ENCODE measurements around the gene INPP1. TPM values are rescaled to one million over a fixed set of nuclear protein-coding genes. Genes with fewer than 3 reads are reported as not detected.
"Not testable (repeated sequence)": the region's sequence is repeated elsewhere in the genome, so short reads cannot be mapped to it uniquely, and the experiment has no call there.

Gene INPP1
- total RNA-seq = 10 to 100 TPM; 13.7 to 18.9 TPM

GRCh38 chr2:190343536-190344275, at the start of gene INPP1:
TSS of gene INPP1 (plus strand) at chr2:190343589. CDS start at chr2:190360103, 16,514 bp downstream.
- H3K4me1 Mint-ChIP-seq = peaks cover 18% of the 10 kb centered on the region
- peaks cover 2% of the 10 kb centered on the region for H3K9me3 Mint-ChIP-seq (ENCODE audit: low read depth)
- DNase-seq (peak; percentile 61), ATAC-seq (peak; percentile 77)
- peaks cover 5% of the 10 kb centered on the region for H3K27me3 Mint-ChIP-seq
- H3K4me3 Mint-ChIP-seq = peak within 1 kb of the TSS; percentile 82
- CTCF ChIA-PET = interaction anchor here (0.8 to 3.0 kb wide), 12 partner anchors 10 to 173 kb away, joined by 3 to 13 read pairs (median 4); partner anchors contain the start of gene HIBCH
- peak within 1 kb of the TSS; percentile 67 for H3K27ac Mint-ChIP-seq
- peaks cover 3% of the 10 kb centered on the region for H3K36me3 Mint-ChIP-seq

- CTCF ChIA-PET = interaction anchor here (1.1 kb wide), 1 partner anchor 13 kb away, joined by 3 read pairs; no protein-coding TSS in a partner anchor
- not testable (repeated sequence) for ATAC-seq; H3K27me3 Mint-ChIP-seq; H3K9me3 Mint-ChIP-seq (ENCODE audit: low read depth); H3K4me1 Mint-ChIP-seq; H3K4me3 Mint-ChIP-seq; H3K27ac Mint-ChIP-seq; DNase-seq
- peaks cover 53% of the 10 kb centered on the region for H3K36me3 Mint-ChIP-seq
Measured at GRCh38 chr2:190297880-190298279, 45.5 kb upstream of the INPP1 start.

GRCh38 chr2:190301032-190301431, 42.4 kb upstream of the INPP1 start:
- H3K27ac Mint-ChIP-seq = no peak overlapping the region

GRCh38 chr2:190302052-190302451, 41.3 kb upstream of the INPP1 start:
- H3K36me3 Mint-ChIP-seq = peaks cover 63% of the 10 kb centered on the region
- CTCF ChIA-PET = no interaction called here
- H3K4me1 Mint-ChIP-seq = peaks cover 16% of the 10 kb centered on the region
- no peaks in the 10 kb centered on the region for H3K27me3 Mint-ChIP-seq
- ATAC-seq = no peak
- no peak overlapping the region for H3K4me3 Mint-ChIP-seq
- peaks cover 7% of the 10 kb centered on the region for H3K9me3 Mint-ChIP-seq (ENCODE audit: low read depth)
- no peak overlapping the region for H3K27ac Mint-ChIP-seq
- DNase-seq = no peak

More at GRCh38 chr2:190301032-190301431, 42.4 kb upstream of the INPP1 start:
- no peak for ATAC-seq
- H3K27me3 Mint-ChIP-seq = no peaks in the 10 kb centered on the region
- peaks cover 16% of the 10 kb centered on the region for H3K4me1 Mint-ChIP-seq
- peaks cover 7% of the 10 kb centered on the region for H3K9me3 Mint-ChIP-seq (ENCODE audit: low read depth)
- CTCF ChIA-PET = no interaction called here
- DNase-seq = no peak
- no peak overlapping the region for H3K4me3 Mint-ChIP-seq
- H3K36me3 Mint-ChIP-seq = peaks cover 62% of the 10 kb centered on the region

GRCh38 chr2:190303647-190304046, 39.7 kb upstream of the INPP1 start:
- DNase-seq (no peak), ATAC-seq (no peak)
- Mint-ChIP-seq H3K9me3 (ENCODE audit: low read depth) (peaks cover 7% of the 10 kb centered on the region), H3K27me3 (no peaks in the 10 kb centered on the region), H3K27ac (no peak overlapping the region), H3K4me3 (no peak overlapping the region), H3K36me3 (peaks cover 56% of the 10 kb centered on the region), H3K4me1 (peaks cover 16% of the 10 kb centered on the region)
- CTCF ChIA-PET = interaction anchor here (1.2 kb wide), 1 partner anchor 16 kb away, joined by 5 read pairs; the partner anchor contains the start of gene HIBCH

- DNase-seq (no peak), ATAC-seq (peak; percentile 36)
- H3K4me3 Mint-ChIP-seq = no peak overlapping the region
- H3K9me3 Mint-ChIP-seq (ENCODE audit: low read depth) = peaks cover 7% of the 10 kb centered on the region
- peaks cover 53% of the 10 kb centered on the region for H3K36me3 Mint-ChIP-seq
- H3K27me3 Mint-ChIP-seq = no peaks in the 10 kb centered on the region
- peaks cover 16% of the 10 kb centered on the region for H3K4me1 Mint-ChIP-seq
- CTCF ChIA-PET = no interaction called here
- H3K27ac Mint-ChIP-seq = no peak overlapping the region
Measured at GRCh38 chr2:190304404-190304803, 39.0 kb upstream of the INPP1 start.

- CTCF ChIA-PET = interaction anchor here (1.9 kb wide), 1 partner anchor 12 kb away, joined by 6 read pairs; the partner anchor contains the start of gene HIBCH
- no peak for DNase-seq
Measured at GRCh38 chr2:190308031-190308430, 35.4 kb upstream of the INPP1 start.

GRCh38 chr2:190311893-190312634, 31.3 kb upstream of the INPP1 start:
- CTCF ChIA-PET = no interaction called here
- Mint-ChIP-seq H3K9me3 (ENCODE audit: low read depth) (no peaks in the 10 kb centered on the region), H3K36me3 (peaks cover 17% of the 10 kb centered on the region), H3K27me3 (no peaks in the 10 kb centered on the region), H3K4me1 (peaks cover 18% of the 10 kb centered on the region), H3K4me3 (no peak overlapping the region), H3K27ac (no peak overlapping the region)
- no peak for ATAC-seq
- DNase-seq = no peak

More at GRCh38 chr2:190308031-190308430, 35.4 kb upstream of the INPP1 start:
- Mint-ChIP-seq H3K4me3 (no peak overlapping the region), H3K36me3 (peaks cover 31% of the 10 kb centered on the region), H3K4me1 (peaks cover 16% of the 10 kb centered on the region), H3K27ac (no peak overlapping the region), H3K9me3 (ENCODE audit: low read depth) (no peaks in the 10 kb centered on the region), H3K27me3 (no peaks in the 10 kb centered on the region)
- ATAC-seq = no peak

- H3K27me3 Mint-ChIP-seq; ATAC-seq; CTCF ChIA-PET; DNase-seq; H3K9me3 Mint-ChIP-seq (ENCODE audit: low read depth); H3K27ac Mint-ChIP-seq; H3K4me3 Mint-ChIP-seq: not testable (repeated sequence)
- peaks cover 17% of the 10 kb centered on the region for H3K36me3 Mint-ChIP-seq
- peaks cover 24% of the 10 kb centered on the region for H3K4me1 Mint-ChIP-seq
Measured at GRCh38 chr2:190312635-190313025, 30.8 kb upstream of the INPP1 start.

GRCh38 chr2:190313880-190314279, 29.5 kb upstream of the INPP1 start:
- H3K9me3 Mint-ChIP-seq (ENCODE audit: low read depth) = no peaks in the 10 kb centered on the region
- H3K4me1 Mint-ChIP-seq = peaks cover 33% of the 10 kb centered on the region
- H3K36me3 Mint-ChIP-seq = peaks cover 14% of the 10 kb centered on the region
- H3K4me3 Mint-ChIP-seq = no peak overlapping the region
- H3K27me3 Mint-ChIP-seq = no peaks in the 10 kb centered on the region
- ATAC-seq (no peak), DNase-seq (no peak)
- CTCF ChIA-PET = interaction anchor here (0.9 kb wide), 1 partner anchor 133 kb away, joined by 3 read pairs; a partner anchor contains a TSS
- H3K27ac Mint-ChIP-seq = no peak overlapping the region

- no peak overlapping the region for H3K4me3 Mint-ChIP-seq
- peaks cover 42% of the 10 kb centered on the region for H3K4me1 Mint-ChIP-seq
- no peaks in the 10 kb centered on the region for H3K27me3 Mint-ChIP-seq
- H3K27ac Mint-ChIP-seq = no peak overlapping the region
- peaks cover 10% of the 10 kb centered on the region for H3K36me3 Mint-ChIP-seq
- CTCF ChIA-PET = interaction anchor here (0.7 kb wide), 1 partner anchor 21 kb away, joined by 3 read pairs; no protein-coding TSS in a partner anchor
- ATAC-seq (no peak), DNase-seq (no peak)
- no peaks in the 10 kb centered on the region for H3K9me3 Mint-ChIP-seq (ENCODE audit: low read depth)
Measured at GRCh38 chr2:190315273-190315672, 28.1 kb upstream of the INPP1 start.

- CTCF ChIA-PET = interaction anchor here (0.8 to 1.9 kb wide), 5 partner anchors 9 to 97 kb away, joined by 3 to 6 read pairs (median 5); partner anchors contain the start of gene INPP1
- DNase-seq (no peak), ATAC-seq (no peak)
- Mint-ChIP-seq H3K36me3 (peaks cover 5% of the 10 kb centered on the region), H3K27me3 (no peaks in the 10 kb centered on the region), H3K9me3 (ENCODE audit: low read depth) (no peaks in the 10 kb centered on the region), H3K4me3 (peak overlapping the region; percentile 100), H3K27ac (no peak overlapping the region), H3K4me1 (peaks cover 52% of the 10 kb centered on the region)
Measured at GRCh38 chr2:190318514-190318913, 24.9 kb upstream of the INPP1 start.

- ATAC-seq = peak; percentile 24
Measured at GRCh38 chr2:190318931-190319554, 24.3 kb upstream of the INPP1 start.

More at GRCh38 chr2:190318931-190319554, 24.3 kb upstream of the INPP1 start:
- Mint-ChIP-seq H3K4me3 (peak overlapping the region; percentile 100), H3K9me3 (ENCODE audit: low read depth) (no peaks in the 10 kb centered on the region), H3K27ac (peak overlapping the region; percentile 98), H3K27me3 (no peaks in the 10 kb centered on the region), H3K4me1 (peaks cover 52% of the 10 kb centered on the region), H3K36me3 (peaks cover 5% of the 10 kb centered on the region)
- peak; percentile 54 for DNase-seq
- CTCF ChIA-PET = interaction anchor here (0.7 to 2.7 kb wide), 12 partner anchors 9 to 461 kb away, joined by 3 to 9 read pairs (median 5); partner anchors contain the start of gene INPP1

Data from activated CD8-positive, alpha-beta memory T cell treated with anti-CD3 and anti-CD28 coated beads, Interleukin-2, amount 10 ng/mL, durations not matched to agents 7 days and 5 days (primary cell).